GM23338 (cell line): ENCODE measurements around the gene CSTF3. TPM values are rescaled to one million over a fixed set of nuclear protein-coding genes. Genes with fewer than 3 reads are reported as not detected.
"Not testable (repeated sequence)": the region's sequence is repeated elsewhere in the genome, so short reads cannot be mapped to it uniquely, and the experiment has no call there.

Experiments
- ATAC-seq: fragments of 200-7000 bp; cut with Tn5 transposase; 3 replicates; pipeline ENCODE4 v1.9.1; 2020
- DNase-seq: peaks from one replicate; pipeline ENCODE4 v3.0.0-alpha.2; 2015; ENCODE audit warnings: low spot score
- H2AFZ ChIP-seq: fragments of 200-600 bp; sonication (generic); 2 replicates; pipeline ENCODE4 v1.8.0; 2016; ENCODE audit warnings: antibody characterized with exemption, mild to moderate bottlenecking, moderate library complexity
- H3F3A ChIP-seq: fragments of 200-600 bp; sonication (generic); replicated peaks from 2 replicates; pipeline ENCODE4 v1.8.0; 2017; ENCODE audit warnings: antibody characterized with exemption, mixed run types, low read depth
- H3K27ac ChIP-seq: fragments of 200-600 bp; sonication (generic); 2 replicates; pipeline ENCODE4 v1.6.1; 2016; ENCODE audit warnings: low read depth
- H3K27me3 ChIP-seq: fragments of 200-600 bp; sonication (generic); 2 replicates; pipeline ENCODE4 v1.8.0; 2016; ENCODE audit warnings: mild to moderate bottlenecking, mixed run types, moderate library complexity; ENCODE audit not compliant: insufficient read depth
- H3K36me3 ChIP-seq: fragments of 200-600 bp; sonication (generic); 2 replicates; pipeline ENCODE4 v1.8.0; 2016; ENCODE audit warnings: mild to moderate bottlenecking; ENCODE audit not compliant: insufficient read depth
- H3K4me1 ChIP-seq: fragments of 200-600 bp; sonication (generic); 2 replicates; pipeline ENCODE4 v1.8.0; 2016; ENCODE audit warnings: mild to moderate bottlenecking, moderate library complexity; ENCODE audit not compliant: insufficient read depth
- H3K4me2 ChIP-seq: fragments of 200-600 bp; sonication (generic); 2 replicates; pipeline ENCODE4 v1.7.1; 2017; ENCODE audit warnings: mixed run types
- H3K4me3 ChIP-seq: fragments of 200-600 bp; sonication (generic); 2 replicates; pipeline ENCODE4 v1.6.1; 2016; ENCODE audit warnings: mixed run types
- H3K79me2 ChIP-seq: fragments of 200-600 bp; sonication (generic); replicated peaks from 2 replicates; pipeline ENCODE4 v1.8.0; 2017; ENCODE audit warnings: mild to moderate bottlenecking; ENCODE audit not compliant: insufficient read depth
- H3K9me2 ChIP-seq: fragments of 200-600 bp; sonication (generic); 2 replicates; pipeline ENCODE4 v1.8.0; 2017; ENCODE audit not compliant: insufficient read depth
- H4K20me1 ChIP-seq: fragments of 200-600 bp; sonication (generic); replicated peaks from 2 replicates; pipeline ENCODE4 v1.8.0; 2017; ENCODE audit warnings: mild to moderate bottlenecking; ENCODE audit not compliant: insufficient read depth
- H3K27ac Mint-ChIP-seq: 2 replicates; pipeline ENCODE4 v1.8.0; 2020; ENCODE audit warnings: inconsistent platforms, mild to moderate bottlenecking, moderate library complexity, mixed read lengths
- H3K27me3 Mint-ChIP-seq: 3 replicates; pipeline ENCODE4 v1.8.0; 2022; ENCODE audit warnings: low read depth, mild to moderate bottlenecking, moderate library complexity, mixed read lengths, inconsistent platforms; ENCODE audit not compliant: insufficient read depth, poor library complexity
- H3K36me3 Mint-ChIP-seq: 3 replicates; pipeline ENCODE4 v1.8.0; 2021; ENCODE audit warnings: low read depth, mild to moderate bottlenecking, inconsistent platforms, moderate library complexity, mixed read lengths
- H3K4me1 Mint-ChIP-seq: 3 replicates; pipeline ENCODE4 v1.8.0; 2020; ENCODE audit warnings: mild to moderate bottlenecking, inconsistent platforms, mixed read lengths
- H3K4me3 Mint-ChIP-seq: 3 replicates; pipeline ENCODE4 v1.8.0; 2021; ENCODE audit warnings: moderate library complexity, mild to moderate bottlenecking, inconsistent platforms, mixed read lengths
- H3K9me3 Mint-ChIP-seq: 3 replicates; pipeline ENCODE4 v1.8.0; 2020; ENCODE audit warnings: moderate library complexity, mild to moderate bottlenecking, inconsistent platforms, mixed read lengths
- ETS1 ChIP-seq: IDR thresholded peaks from 2 replicates; pipeline ENCODE4 v1.6.1; 2016; ENCODE audit warnings: antibody characterized with exemption
- NANOG ChIP-seq: IDR thresholded peaks from 2 replicates; pipeline ENCODE4 v1.6.1; 2016; ENCODE audit warnings: antibody characterized with exemption, borderline replicate concordance
- REST ChIP-seq: IDR thresholded peaks from one replicate; pipeline ENCODE4 v1.6.1; 2018; ENCODE audit warnings: antibody characterized with exemption; ENCODE audit not compliant: unreplicated experiment
- ZNF114 ChIP-seq: fragments of 250-450 bp; sonication (Bioruptor Pico); IDR thresholded peaks from 2 replicates; pipeline ENCODE4 v1.5.0; 2020; ENCODE audit warnings: mild to moderate bottlenecking, moderate library complexity
- polyA plus RNA-seq: library from polyadenylated mRNA; unstranded; fragments of >200 nt; fragmentation: Nextera tagmentation; extraction: Ambion mirVana; gene quantifications from 2 replicates; pipeline ENCODE4 v1.2.1, GENCODE V29; 2016
- total RNA-seq: library from RNA; depleted of rRNA; stranded (reverse); fragments of >200 nt; shearing (Covaris generic); gene quantifications from 2 replicates; pipeline ENCODE4 v1.2.3, GENCODE V29; 2014

Gene CSTF3
- total and polyA plus RNA-seq, 2 experiments from 2014 or later: 83.2 to 158 TPM

GRCh38 chr11:33177676-33178336 lies 16.5 kb upstream of the CSTF3 start:
- no peaks in the 10 kb centered on the region for H3K9me2 ChIP-seq
- H3K27me3 ChIP-seq: no peaks in the 10 kb centered on the region
- Mint-ChIP-seq H3K4me1 (peaks cover 25% of the 10 kb centered on the region), H3K27me3 (peaks cover 2% of the 10 kb centered on the region), H3K9me3 (no peaks in the 10 kb centered on the region), H3K4me3 (no peak overlapping the region), H3K27ac (0 out of 2 replicates have a peak overlapping the region, but pooled peaks have one; percentile 6), H3K36me3 (no peaks in the 10 kb centered on the region)
- peak overlapping the region; percentile 52 for H3K4me2 ChIP-seq
- no peaks in the 10 kb centered on the region for H4K20me1 ChIP-seq
- ATAC-seq (peak; percentile 67), DNase-seq (peak; percentile 55)
- H3K4me3 ChIP-seq: peak overlapping the region; percentile 18; the same call in 1 of the 2 replicates
- H2AFZ ChIP-seq: no peak overlapping the region
- no peaks in the 10 kb centered on the region for H3K36me3 ChIP-seq
- H3K4me1 ChIP-seq: peaks cover 15% of the 10 kb centered on the region
- H3F3A ChIP-seq: no peaks in the 10 kb centered on the region
- TF ChIP-seq ETS1 (no peak), NANOG (peak; percentile 83)
- H3K27ac ChIP-seq: peak overlapping the region; percentile 74
- H3K79me2 ChIP-seq: no peaks in the 10 kb centered on the region

- peaks cover 15% of the 10 kb centered on the region for H3K4me1 ChIP-seq
- H3K9me3 Mint-ChIP-seq, H3K27me3 Mint-ChIP-seq, H2AFZ ChIP-seq, H4K20me1 ChIP-seq, DNase-seq, H3F3A ChIP-seq, H3K9me2 ChIP-seq, H3K4me3 Mint-ChIP-seq, H3K4me2 ChIP-seq, ATAC-seq, H3K36me3 Mint-ChIP-seq, H3K79me2 ChIP-seq, H3K36me3 ChIP-seq, H3K27ac Mint-ChIP-seq, H3K27me3 ChIP-seq, H3K27ac ChIP-seq, H3K4me3 ChIP-seq: not testable (repeated sequence)
- H3K4me1 Mint-ChIP-seq: peaks cover 26% of the 10 kb centered on the region
These were observed 15.5 kb upstream of the CSTF3 start for GRCh38 chr11:33176760-33177159.

GRCh38 chr11:33172996-33173395 lies 11.7 kb upstream of the CSTF3 start:
- H2AFZ ChIP-seq: no peak overlapping the region
- TF ChIP-seq ETS1: no peak
- no peak for TF ChIP-seq REST
- TF ChIP-seq ZNF114: no peak
- Mint-ChIP-seq H3K36me3 (no peaks in the 10 kb centered on the region), H3K4me1 (peaks cover 13% of the 10 kb centered on the region), H3K27me3 (peaks cover 2% of the 10 kb centered on the region), H3K27ac (no peak overlapping the region), H3K4me3 (no peak overlapping the region), H3K9me3 (no peaks in the 10 kb centered on the region)
- ATAC-seq: peak; percentile 79
- no peaks in the 10 kb centered on the region for H3K79me2 ChIP-seq
- H4K20me1 ChIP-seq: no peaks in the 10 kb centered on the region
- H3K4me1 ChIP-seq: peaks cover 7% of the 10 kb centered on the region; the same call in 1 of the 2 replicates
- H3K36me3 ChIP-seq: no peaks in the 10 kb centered on the region
- no peak overlapping the region for H3K27ac ChIP-seq
- H3K4me2 ChIP-seq: no peak overlapping the region
- H3K9me2 ChIP-seq: no peaks in the 10 kb centered on the region
- peak; percentile 48 for DNase-seq
- no peaks in the 10 kb centered on the region for H3K27me3 ChIP-seq
- H3F3A ChIP-seq: no peaks in the 10 kb centered on the region
- no peak overlapping the region for H3K4me3 ChIP-seq
